Urothelium cell line (cell line): ENCODE results near the gene FCHSD2.
"Not testable (repeated sequence)": the region's sequence is repeated elsewhere in the genome, so short reads cannot be mapped to it uniquely, and the experiment has no call there.

ENCODE experiments used
- DNase-seq: peaks from one replicate; pipeline ENCODE4 v3.0.0; 2011; ENCODE audit warnings: low spot score, mixed read lengths
- FAIRE-seq: peaks from 2 replicates; lab custom pipeline; 2011; peaks lifted over from hg19 to GRCh38; lab: Jason Lieb, UNC

Gene FCHSD2

DNA sequence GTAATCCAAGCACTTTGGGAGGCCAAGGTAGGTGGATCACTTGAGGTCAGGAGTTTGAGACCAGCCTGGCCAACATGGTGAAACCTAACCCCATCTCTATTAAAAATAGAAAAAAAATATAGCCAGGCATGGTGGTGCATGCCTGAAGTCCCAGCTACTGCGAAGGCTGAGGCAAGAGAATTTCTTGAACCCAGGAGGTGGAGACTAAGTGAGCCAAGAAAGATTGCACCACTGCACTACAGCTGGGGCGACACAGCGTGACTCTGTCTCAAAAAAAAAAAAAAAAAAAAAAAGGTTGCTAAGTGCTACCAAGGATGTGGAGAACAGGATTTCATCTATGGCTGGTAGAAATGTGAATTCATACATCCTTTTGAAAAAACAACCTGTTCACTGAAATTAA lies 291.3 kb downstream of the FCHSD2 start:
- DNase-seq (no peak), FAIRE-seq (no peak)

DNA sequence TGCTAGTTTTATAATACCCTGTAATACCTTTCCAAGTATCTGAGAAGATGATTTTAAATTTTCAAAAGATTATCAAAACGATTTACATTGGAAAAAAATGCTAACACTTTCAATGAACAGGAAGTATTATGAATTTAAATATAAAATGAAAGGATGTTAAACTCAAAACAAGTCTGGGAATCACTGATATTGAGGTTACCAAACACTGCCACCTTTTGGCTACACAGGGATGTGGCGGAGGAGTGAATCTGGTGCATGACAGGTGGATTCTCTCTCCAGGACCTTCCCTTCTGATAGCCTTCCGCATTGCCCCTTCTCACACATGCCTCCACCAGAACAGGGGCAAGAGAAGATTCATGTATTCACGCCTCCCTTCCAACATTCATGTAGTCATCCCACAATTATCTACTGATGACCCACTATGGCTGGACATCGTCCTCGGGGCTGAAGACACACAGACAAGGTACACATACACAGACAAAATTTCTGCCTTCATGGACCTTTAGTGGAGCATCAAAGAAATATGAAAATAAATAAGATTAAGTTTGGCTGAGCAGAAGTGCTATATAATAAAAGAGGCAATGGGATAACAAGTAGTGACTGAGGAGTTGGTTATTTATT lies 293.2 kb downstream of the FCHSD2 start:
- DNase-seq = peak; percentile 40
- FAIRE-seq = no peak

DNA sequence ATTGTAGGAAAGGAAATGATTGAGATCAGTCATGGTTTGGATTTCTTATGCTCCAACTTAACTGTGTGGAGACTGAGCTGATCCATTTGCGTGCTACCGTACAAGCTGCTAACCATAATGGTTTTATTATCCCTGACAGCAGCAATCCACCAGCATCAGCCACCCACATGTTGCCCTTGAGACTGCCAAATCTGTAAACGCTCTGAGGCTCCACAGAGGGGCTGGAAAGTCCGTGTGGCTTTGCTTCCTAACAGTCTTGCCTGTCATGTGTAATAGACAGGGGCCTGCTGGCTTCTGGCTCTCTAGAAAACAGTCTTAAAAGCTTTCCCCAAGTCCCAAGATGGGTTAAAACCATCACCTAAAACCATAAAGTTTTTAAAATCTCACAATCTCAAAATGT lies 297.8 kb downstream of the FCHSD2 start:
- no peak for DNase-seq
- FAIRE-seq = no peak

DNA sequence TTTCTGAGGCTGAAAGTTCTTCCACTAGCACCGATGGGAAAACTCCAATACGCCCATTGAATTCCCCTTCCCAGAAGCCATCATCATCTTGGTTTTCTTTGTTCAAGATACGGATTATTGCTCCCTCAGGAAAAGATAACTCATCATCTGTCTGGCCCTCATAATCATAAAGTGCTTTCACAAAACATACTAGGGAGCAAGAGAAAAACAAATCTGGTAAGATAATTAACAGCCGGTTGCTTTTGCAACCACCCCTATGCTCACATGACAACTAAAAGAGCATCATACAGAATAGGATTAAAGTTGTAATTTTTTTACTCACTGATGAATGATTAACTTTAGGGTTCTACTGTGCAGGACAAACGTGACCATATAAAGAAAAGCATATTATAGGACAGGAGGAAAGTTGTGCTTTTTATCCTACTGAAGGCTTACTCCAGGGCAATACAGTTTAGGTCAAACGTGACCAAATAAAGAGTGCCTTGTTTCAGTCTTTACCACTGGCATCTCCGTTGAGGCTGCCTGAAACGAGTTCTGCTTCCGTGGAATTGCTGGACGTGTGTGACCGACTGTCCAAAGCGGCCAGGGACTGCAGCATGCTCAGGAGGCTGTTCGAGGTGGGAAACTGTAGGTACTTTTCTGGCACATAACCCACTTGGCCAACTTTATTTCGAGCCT lies 299.3 kb downstream of the FCHSD2 start:
- DNase-seq (no peak), FAIRE-seq (no peak)

DNA sequence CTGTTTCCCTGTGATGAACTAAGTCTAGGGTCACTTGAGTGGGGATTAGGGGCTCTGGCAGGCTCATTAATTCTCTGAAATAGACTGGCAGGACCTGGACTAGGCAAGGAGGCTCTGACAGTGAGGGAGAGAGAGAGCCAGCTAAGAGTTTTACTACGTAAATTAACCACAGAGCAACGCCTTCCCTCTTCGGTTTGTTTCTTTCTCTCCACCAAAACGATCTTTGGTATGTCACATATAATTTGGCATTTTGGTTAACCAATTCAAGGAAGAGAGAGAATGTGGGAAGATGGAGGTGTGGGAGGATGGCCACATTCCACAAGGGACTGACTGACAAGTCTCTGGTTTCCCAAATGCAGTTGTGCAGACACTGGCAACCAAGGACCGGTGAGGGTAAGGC lies 300.0 kb downstream of the FCHSD2 start:
- DNase-seq (no peak), FAIRE-seq (no peak)

DNA sequence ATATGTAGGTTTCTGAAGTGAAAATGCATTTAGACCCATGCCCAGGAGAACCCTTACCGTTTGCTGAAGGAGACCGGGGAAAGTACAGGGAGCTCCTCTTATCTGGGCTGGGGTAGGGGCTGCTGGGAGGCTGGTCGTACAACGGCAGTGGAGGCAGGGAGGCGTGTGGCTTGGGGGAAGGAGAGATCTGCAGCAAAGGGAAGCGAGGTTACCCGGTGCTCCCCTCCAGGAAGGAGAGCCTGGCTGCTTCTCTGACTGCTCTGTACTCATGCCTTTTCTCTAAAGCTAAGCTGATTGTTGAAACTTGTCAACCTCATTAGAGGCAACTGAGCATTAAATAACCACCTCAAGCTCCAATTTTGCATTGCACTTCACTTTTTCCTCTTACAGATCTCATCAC lies 300.7 kb downstream of the FCHSD2 start:
- no peak for DNase-seq
- no peak for FAIRE-seq

DNA sequence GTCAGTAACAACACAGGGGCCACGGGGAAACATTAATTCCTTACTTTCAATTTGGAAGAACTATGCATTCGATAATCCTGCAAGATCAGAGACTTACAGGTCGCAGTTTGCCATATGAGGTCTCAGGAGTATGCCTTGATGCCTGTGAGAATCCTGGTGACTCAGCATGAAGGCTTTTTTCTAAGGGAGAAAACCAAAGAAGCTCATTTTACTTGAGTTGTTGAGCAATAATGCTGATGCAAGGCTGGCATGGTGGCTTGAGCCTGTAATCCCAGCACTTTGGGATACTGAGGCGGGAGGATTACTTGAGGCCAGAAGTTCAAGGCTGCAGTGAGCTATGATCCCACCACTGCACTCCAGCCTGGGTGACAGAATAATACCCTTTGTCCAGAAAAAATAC lies 301.3 kb downstream of the FCHSD2 start:
- DNase-seq (no peak), FAIRE-seq (no peak)

DNA sequence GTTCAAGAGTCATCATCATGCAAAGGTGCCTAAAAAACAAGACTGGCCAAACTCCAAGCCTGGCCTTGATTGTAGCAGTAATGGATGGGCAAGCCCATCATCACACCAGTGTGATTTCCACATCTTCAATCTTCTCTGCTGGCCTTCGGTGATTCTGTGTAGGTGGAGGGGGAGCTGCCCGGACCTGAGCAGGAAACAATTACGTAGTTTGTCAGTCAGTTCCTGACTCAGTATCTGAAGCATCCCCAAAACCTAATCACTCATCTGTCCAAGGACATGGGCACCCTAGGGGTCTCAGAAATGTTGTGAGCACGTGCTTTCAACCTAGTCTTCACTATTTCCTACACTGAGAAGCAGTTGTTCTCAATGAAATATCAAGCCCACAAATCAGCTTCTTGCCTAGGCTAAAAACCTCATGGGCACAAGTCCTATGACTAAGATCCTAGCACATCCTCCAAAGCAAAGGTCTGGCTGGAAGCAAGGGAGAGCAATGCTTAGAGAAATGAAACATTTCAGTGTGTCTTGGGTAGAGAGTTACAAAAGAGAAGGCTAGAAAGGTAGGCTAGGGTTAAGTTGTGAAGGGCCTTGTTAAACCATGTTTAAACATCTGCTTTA lies 303.3 kb downstream of the FCHSD2 start:
- FAIRE-seq (no peak), DNase-seq (no peak)

DNA sequence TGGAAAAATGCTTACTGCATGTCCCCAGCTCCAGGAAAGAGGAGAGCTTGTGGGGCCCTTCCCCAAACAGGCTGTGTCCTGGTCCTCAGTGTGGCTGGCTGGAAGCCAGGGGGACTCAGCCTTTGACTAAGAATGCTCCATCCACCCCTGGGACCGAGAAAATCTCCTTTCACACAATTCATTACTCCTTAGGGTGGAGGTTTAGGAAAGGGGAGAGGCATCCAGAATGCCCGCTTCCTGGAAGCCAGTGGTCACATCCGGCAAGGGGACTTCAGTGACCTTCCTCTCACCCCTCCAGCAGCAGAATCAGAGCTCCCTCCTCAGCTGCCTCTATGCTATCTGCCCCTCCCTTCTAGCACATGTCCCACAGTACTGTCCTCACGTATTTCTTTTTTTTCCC lies 306.0 kb downstream of the FCHSD2 start:
- DNase-seq (no peak), FAIRE-seq (no peak)

DNA sequence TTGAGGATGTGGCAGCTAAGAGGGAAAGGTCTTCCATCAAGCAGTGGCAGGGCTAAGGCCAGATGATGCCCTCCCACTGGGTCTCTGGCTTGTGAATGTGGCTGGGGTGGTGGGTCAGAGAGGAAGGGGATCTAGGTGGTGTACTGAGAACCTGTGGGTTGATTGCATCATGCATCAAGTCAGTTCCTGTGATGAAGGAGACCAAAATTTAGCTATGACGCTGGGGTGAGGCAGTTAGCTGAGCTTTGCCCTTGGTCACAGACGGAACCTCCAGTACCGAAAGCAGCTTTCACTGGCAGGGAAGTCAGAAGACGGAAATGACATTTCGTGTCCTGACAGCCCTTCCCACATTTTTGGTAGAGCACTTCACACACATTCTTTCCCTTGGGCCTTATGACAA lies 307.2 kb downstream of the FCHSD2 start:
- no peak for FAIRE-seq

DNA sequence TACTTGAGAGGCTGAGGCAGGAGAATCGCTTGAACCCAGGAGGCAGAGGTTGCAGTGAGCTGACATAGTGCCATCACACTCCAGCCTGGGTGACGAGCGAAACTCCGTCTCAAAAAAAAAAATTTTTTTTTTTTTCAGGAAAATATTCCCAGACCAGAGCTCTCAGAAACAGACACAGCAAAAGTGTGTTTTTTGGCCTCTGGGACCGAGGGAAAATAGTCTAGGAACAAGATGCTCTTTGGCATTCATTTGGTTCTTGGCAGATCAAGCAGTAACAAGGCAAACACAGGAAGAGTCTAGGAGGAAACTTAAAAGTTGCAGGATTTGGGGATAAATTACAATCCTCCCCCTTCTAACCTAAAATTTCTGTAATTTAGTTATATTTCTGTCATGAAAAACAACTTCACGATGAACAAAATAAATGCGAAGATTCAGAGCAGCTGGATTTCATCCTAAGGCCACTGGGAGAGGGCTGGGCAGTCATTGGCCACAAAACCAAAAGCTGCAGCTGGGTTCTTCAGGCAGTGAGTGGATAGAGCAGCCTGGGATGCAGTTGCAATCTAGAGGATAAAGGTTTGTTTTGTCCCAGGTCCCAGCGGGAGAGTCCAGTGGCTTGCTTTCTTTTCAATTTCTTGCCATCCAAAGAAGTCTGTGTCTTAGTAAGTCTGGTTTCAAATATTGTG lies 308.2 kb downstream of the FCHSD2 start:
- FAIRE-seq = no peak
- DNase-seq = no peak

More for the DNA sequence above, 307.2 kb downstream of the FCHSD2 start:
- no peak for DNase-seq

DNA sequence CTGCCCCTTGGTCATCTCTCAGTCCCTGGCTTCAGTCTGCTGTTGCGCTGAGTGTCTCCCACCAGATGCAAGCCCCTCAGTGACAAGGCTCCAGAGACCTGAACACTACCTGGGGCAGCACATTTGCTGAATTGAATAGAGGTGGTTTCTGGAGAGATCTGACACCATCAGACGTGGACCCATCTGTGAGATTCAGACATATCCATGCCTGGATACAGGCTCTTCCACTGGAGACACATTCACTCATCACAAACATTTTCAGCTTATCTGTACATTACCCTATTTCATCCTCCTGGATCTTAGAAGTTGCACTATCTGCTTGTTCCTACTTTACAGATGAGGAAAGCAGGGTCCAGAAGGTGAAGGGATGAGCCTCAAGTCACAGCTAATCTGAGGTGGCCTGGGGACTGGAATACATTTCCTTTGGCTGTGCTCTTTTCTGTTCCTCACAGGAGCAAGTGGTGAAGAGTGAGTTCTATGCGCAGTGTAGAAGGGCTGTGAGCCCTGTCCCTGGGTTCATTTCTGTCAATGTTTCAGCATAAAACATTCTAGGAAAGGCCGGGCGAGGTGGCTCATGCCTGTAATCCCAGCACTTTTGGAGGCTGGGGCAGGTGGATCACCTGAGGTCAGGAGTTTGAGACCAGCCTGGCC lies 308.9 kb downstream of the FCHSD2 start:
- DNase-seq (no peak), FAIRE-seq (no peak)

DNA sequence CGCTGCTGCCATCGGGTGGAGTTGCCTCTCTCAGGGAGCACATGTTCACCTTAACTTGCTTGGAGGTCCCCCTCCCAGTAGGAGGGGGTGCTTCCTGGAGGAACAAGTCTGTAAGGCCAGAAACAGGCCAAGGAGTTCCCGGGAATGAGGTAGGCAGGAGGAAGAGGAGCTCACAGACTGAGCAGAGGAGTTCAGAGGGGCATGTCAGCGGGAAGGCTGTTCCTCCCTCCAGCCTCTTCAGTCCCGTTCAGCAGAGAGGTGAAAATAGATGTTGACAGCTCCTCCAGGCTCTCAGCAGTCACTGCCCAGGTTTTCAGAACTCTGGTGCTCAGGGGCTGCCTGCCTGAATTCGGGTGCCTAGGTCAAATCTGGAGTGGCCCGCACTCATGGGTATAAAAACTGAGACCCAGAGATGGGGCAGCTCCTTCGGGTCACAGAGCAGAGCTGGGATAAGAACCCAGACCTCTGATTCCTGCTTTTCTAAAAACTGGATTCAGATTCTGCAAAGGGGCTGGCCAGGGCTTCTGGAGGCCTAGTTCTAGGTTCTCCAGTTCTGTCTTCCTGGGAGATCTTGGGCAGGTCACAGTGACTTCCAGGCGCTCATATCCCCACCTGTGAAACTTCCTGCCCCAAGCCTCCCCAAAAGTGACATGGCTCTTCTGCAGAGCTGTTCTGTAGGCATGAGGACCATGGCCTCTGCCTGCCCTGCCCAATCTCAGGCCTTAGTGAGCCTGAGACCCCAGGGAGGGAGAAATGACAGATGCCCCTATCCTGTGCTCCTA lies 309.6 kb downstream of the FCHSD2 start:
- FAIRE-seq = no peak

DNA sequence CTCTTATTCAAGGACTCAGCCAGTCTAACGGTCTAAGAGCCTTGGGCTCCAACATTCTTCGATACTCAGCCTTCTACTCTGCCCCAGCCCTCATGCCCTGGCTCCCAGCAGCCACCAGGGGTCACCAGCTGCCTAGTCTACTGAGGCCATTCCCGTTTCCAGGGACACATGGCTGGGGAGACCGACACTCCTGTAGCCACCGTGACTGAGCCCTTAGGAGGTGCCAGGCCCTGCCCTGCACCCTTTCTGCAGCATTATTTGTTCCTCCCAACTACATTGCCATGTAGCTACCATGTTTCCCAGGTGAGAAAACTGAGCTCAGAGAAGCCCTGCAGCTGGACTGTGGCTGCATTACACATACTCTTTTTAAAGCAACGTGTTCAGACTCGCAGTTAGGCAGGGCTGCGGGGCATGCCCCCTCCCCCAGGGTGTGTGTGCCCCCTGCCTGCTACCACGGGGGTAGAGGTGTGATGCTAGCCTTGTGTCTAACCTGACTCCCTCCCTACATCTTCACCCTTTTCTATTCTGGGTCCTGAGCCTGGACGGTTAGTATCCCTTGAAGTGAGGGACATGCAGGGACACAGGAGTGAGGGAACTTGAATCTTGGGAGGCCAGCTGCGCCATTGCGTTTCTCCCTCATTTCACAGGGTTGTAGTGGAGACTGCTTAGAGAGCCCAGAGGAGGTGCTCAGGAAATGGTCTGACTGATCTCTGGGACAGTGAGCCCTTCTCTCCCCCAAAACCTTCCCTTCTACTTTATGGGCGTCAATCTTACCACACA lies 310.4 kb downstream of the FCHSD2 start:
- FAIRE-seq (peak; percentile 58), DNase-seq (peak; percentile 76)

More for the DNA sequence above, 309.6 kb downstream of the FCHSD2 start:
- DNase-seq = no peak

DNA sequence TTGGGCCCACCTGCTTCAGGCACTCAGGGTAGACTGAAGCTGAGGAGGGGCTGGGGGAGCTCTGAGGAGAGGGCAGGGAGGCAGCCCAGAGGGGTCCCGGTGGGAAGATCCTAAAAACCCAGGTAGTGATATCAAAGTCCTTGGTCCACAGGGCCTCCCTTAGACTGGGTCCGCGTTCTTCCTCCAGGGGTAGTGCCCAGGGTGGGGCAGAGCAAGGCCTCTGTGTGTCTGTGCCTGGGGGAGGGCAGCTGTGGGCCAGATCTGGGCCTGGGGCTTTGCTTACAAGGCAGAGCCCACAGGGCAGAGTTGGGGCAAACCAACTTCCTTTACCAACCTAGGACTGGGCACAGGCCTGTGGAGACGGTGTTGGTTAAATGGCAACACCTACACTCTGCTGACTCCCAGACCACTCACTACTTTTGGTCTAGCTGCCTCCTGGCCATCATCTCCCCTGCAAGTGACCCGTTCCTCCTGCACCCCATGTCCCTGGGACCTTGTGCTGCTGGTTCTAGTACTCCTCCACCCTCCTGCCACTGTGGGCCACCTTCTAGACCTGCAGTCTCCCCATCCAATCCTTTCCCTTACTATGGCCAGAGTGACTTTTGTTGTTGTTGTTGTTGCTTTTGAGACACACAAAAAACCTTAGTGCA lies 312.1 kb downstream of the FCHSD2 start:
- FAIRE-seq = no peak

DNA sequence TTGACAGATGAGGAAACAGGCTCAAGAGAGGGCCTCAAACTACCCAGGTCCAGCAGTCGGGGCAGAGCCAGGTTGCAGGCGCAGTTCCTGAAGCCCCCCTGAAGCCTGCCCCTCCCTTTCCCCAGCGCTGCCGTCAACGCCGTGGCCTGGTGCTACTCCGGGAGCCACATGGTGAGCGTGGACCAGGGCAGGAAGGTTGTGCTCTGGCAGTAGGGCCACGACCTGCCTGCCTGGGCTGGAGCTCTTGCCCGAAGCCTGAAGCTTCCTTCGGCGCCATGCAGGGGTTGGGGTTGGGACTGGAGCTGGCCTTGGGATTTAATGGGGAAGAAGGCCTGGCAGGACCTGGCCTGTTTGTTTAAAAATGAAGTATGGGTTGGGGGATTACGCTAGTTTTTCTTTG lies 312.9 kb downstream of the FCHSD2 start:
- FAIRE-seq = no peak
- no peak for DNase-seq

More for the DNA sequence above, 312.1 kb downstream of the FCHSD2 start:
- no peak for DNase-seq

DNA sequence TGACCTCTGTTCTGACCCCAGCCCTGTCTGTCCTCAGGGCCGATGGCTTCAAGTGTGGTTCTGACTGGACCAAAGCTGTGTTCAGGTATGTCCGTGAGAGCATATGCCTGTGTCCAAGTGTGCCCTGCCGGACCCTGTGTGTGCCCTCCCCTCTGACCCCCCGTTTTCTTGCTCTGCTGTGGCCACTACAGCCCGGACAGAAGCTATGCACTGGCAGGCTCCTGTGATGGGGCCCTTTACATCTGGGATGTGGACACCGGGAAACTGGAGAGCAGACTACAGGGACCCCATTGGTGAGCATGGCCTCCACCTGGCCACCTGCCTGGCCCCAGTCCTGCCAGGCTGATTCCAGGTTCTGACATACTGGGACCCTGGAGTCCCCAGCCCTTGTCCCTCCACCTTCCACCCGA lies 313.4 kb downstream of the FCHSD2 start:
- DNase-seq (no peak), FAIRE-seq (no peak)

DNA sequence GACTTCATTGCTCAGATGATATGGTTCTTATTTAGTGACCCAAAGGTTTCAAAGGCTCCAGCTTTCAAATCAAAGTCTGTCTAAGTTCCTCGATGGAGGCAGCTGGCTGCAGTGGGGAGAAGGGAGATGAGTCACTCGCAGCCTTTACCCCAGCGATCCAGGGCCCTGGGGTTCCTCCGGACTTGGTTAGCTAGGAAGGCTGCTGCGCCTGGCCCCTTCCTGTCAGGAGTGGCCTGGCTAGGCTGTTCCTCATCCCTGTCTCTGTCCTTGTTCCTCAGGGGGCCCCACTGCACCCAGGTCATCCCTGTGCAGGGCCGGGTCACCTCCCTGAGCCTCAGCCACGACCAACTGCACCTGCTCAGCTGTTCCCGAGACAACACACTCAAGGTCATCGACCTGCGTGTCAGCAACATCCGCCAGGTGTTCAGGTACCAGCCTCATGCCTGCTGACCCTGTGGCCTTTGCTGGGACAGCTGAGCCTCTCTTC lies 314.0 kb downstream of the FCHSD2 start:
- FAIRE-seq (no peak), DNase-seq (no peak)

DNA sequence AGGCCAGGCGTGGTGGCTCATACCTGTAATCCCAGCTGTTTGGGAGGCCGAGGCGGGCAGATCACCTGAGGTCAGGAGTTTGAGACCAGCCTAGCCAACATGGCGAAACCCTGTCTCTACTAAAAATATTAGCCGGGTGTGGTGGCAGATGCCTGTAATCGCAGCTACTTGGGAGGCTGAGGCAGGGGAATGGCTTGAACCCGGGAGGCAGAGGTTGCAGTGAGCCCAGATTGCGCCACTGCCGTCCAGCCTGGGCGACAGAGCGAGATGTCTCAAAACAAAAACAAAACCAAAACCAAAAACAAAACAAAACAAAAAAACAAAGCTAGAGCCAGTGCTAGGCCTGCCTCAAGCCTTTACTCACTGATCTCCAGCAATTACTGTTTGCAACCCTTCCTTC lies 314.5 kb downstream of the FCHSD2 start:
- FAIRE-seq, DNase-seq: not testable (repeated sequence)
